ENCODE measurements around the gene THSD7B.
"Not testable (repeated sequence)": the region's sequence is repeated elsewhere in the genome, so short reads cannot be mapped to it uniquely, and the experiment has no call there.

Gene THSD7B

GRCh38 chr2:137675584-137676327 lies 910.4 kb downstream of the THSD7B start:
- H3K4me3 ChIP-seq (ENCODE audit: low read depth, low read length): no peak overlapping the region
- TF ChIP-seq CTCF (IDR thresholded peaks at IDR 0.05; ENCODE audit: borderline replicate concordance, insufficient read depth, low read depth, low read length): no peak

- no peak overlapping the region for H3K4me3 ChIP-seq (ENCODE audit: low read depth, low read length)
- no peak for TF ChIP-seq CTCF (IDR thresholded peaks at IDR 0.05; ENCODE audit: borderline replicate concordance, insufficient read depth, low read depth, low read length)
Measured at GRCh38 chr2:137676346-137676745, 911.0 kb downstream of the THSD7B start.

GRCh38 chr2:137677466-137677865 lies 912.1 kb downstream of the THSD7B start:
- TF ChIP-seq CTCF (IDR thresholded peaks at IDR 0.05; ENCODE audit: borderline replicate concordance, insufficient read depth, low read depth, low read length): no peak
- no peak overlapping the region for H3K4me3 ChIP-seq (ENCODE audit: low read depth, low read length)

- TF ChIP-seq CTCF (IDR thresholded peaks at IDR 0.05; ENCODE audit: borderline replicate concordance, insufficient read depth, low read depth, low read length): no peak
- no peak overlapping the region for H3K4me3 ChIP-seq (ENCODE audit: low read depth, low read length)
Measured at GRCh38 chr2:137689549-137689948, 924.2 kb downstream of the THSD7B start.

- TF ChIP-seq CTCF (IDR thresholded peaks at IDR 0.05; ENCODE audit: borderline replicate concordance, insufficient read depth, low read depth, low read length): no peak
- H3K4me3 ChIP-seq (ENCODE audit: low read depth, low read length): no peak overlapping the region
Measured at GRCh38 chr2:137693534-137693933, 928.2 kb downstream of the THSD7B start.

GRCh38 chr2:137696916-137697315 lies 931.6 kb downstream of the THSD7B start:
- TF ChIP-seq CTCF (IDR thresholded peaks at IDR 0.05; ENCODE audit: borderline replicate concordance, insufficient read depth, low read depth, low read length): no peak
- H3K4me3 ChIP-seq (ENCODE audit: low read depth, low read length): no peak overlapping the region

- H3K4me3 ChIP-seq (ENCODE audit: low read depth, low read length): not testable (repeated sequence)
Measured at GRCh38 chr2:137700250-137700649, 934.9 kb downstream of the THSD7B start.
